Loucy (cell line): Measurements from ENCODE around the gene MOB3B.

Experiments
- H2AFZ ChIP-seq: fragments of 200-600 bp; sonication (generic); 2 replicates; pipeline ENCODE4 v1.6.0; 2016; ENCODE audit warnings: antibody characterized with exemption, mild to moderate bottlenecking, low read length, moderate library complexity
- H3F3A ChIP-seq: fragments of 200-600 bp; 2 replicates; pipeline ENCODE4 v1.6.0; 2016; ENCODE audit warnings: antibody characterized with exemption, low read depth, mild to moderate bottlenecking
- H3K27me3 ChIP-seq: fragments of 200-600 bp; sonication (generic); 2 replicates; pipeline ENCODE4 v1.6.1; 2014; ENCODE audit warnings: low read length, mild to moderate bottlenecking; ENCODE audit not compliant: insufficient read depth, poor library complexity, severe bottlenecking
- H3K36me3 ChIP-seq: fragments of 200-600 bp; sonication (generic); 2 replicates; pipeline ENCODE4 v1.6.1; 2016; ENCODE audit warnings: low read length; ENCODE audit not compliant: insufficient read depth
- H3K4me1 ChIP-seq: fragments of 200-600 bp; sonication (generic); 2 replicates; pipeline ENCODE4 v1.5.1; 2014; ENCODE audit warnings: low read length, mild to moderate bottlenecking; ENCODE audit not compliant: insufficient read depth, poor library complexity, severe bottlenecking
- H3K4me2 ChIP-seq: fragments of 200-600 bp; sonication (generic); 2 replicates; pipeline ENCODE4 v1.6.0; 2014; ENCODE audit warnings: antibody characterized with exemption, low read length, low read depth, mild to moderate bottlenecking; ENCODE audit not compliant: poor library complexity, severe bottlenecking
- H3K4me3 ChIP-seq: fragments of 200-600 bp; sonication (generic); 2 replicates; pipeline ENCODE4 v1.5.1; 2014; ENCODE audit warnings: low read length, mild to moderate bottlenecking, mixed read lengths; ENCODE audit not compliant: poor library complexity, severe bottlenecking
- H3K79me2 ChIP-seq: fragments of 200-600 bp; sonication (generic); 2 replicates; pipeline ENCODE4 v1.6.1; 2014; ENCODE audit warnings: low read length; ENCODE audit not compliant: insufficient read depth
- H3K9ac ChIP-seq: fragments of 200-600 bp; sonication (generic); 2 replicates; pipeline ENCODE4 v1.6.0; 2014; ENCODE audit warnings: mild to moderate bottlenecking, low read depth, low read length, moderate library complexity; ENCODE audit not compliant: poor library complexity, severe bottlenecking
- H3K9me2 ChIP-seq: fragments of 200-600 bp; sonication (generic); replicated peaks from 2 replicates; pipeline ENCODE4 v1.6.1; 2016; ENCODE audit warnings: low read depth, low read length, mixed read lengths
- H3K9me3 ChIP-seq: fragments of 200-600 bp; sonication (generic); 2 replicates; pipeline ENCODE4 v1.6.1; 2014; ENCODE audit warnings: mild to moderate bottlenecking, antibody characterized with exemption, low read length, low read depth; ENCODE audit not compliant: insufficient read depth
- H4K20me1 ChIP-seq: fragments of 200-600 bp; sonication (generic); 2 replicates; pipeline ENCODE4 v1.6.0; 2014; ENCODE audit warnings: antibody characterized with exemption, low read length, mild to moderate bottlenecking; ENCODE audit not compliant: insufficient read depth, poor library complexity, severe bottlenecking
- CTCF ChIP-seq: fragments of 200-600 bp; sonication (generic); conservative IDR thresholded peaks from 2 replicates; pipeline ENCODE4 v1.5.1; 2014; ENCODE audit warnings: mild to moderate bottlenecking, antibody characterized with exemption, low read length
- EZH2phosphoT487 ChIP-seq: fragments of 200-600 bp; IDR thresholded peaks from 2 replicates; pipeline ENCODE4 v1.6.1; 2018; ENCODE audit warnings: antibody characterized with exemption, mild to moderate bottlenecking, moderate library complexity, borderline replicate concordance

MOB3B gene

GRCh38 chr9:27348785-27349697 is 180.6 kb downstream of the MOB3B start:
- no peak overlapping the region for H3K9ac ChIP-seq
- H4K20me1 ChIP-seq, result no peaks in the 10 kb centered on the region
- TF ChIP-seq CTCF (no peak), EZH2phosphoT487 (no peak)
- no peaks in the 10 kb centered on the region for H3F3A ChIP-seq
- H3K27me3 ChIP-seq, result no peaks in the 10 kb centered on the region
- H3K4me2 ChIP-seq, result no peak overlapping the region
- H3K9me3 ChIP-seq, result no peaks in the 10 kb centered on the region
- H2AFZ ChIP-seq, result no peak overlapping the region
- H3K79me2 ChIP-seq, result no peaks in the 10 kb centered on the region
- H3K9me2 ChIP-seq, result no peaks in the 10 kb centered on the region
- peaks cover 12% of the 10 kb centered on the region for H3K4me1 ChIP-seq
- no peak overlapping the region for H3K4me3 ChIP-seq
- H3K36me3 ChIP-seq, result no peaks in the 10 kb centered on the region

- no peaks in the 10 kb centered on the region for H4K20me1 ChIP-seq
- H3K9me2 ChIP-seq, result no peaks in the 10 kb centered on the region
- H3K4me2 ChIP-seq, result no peak overlapping the region
- no peaks in the 10 kb centered on the region for H3K27me3 ChIP-seq
- no peaks in the 10 kb centered on the region for H3K36me3 ChIP-seq
- H3F3A ChIP-seq, result no peaks in the 10 kb centered on the region
- no peak overlapping the region for H3K9ac ChIP-seq
- no peak overlapping the region for H2AFZ ChIP-seq
- no peaks in the 10 kb centered on the region for H3K9me3 ChIP-seq
- TF ChIP-seq EZH2phosphoT487 (no peak), CTCF (no peak)
- peaks cover 11% of the 10 kb centered on the region for H3K4me1 ChIP-seq
- no peak overlapping the region for H3K4me3 ChIP-seq
- no peaks in the 10 kb centered on the region for H3K79me2 ChIP-seq
Measured at GRCh38 chr9:27347889-27348288, 181.7 kb downstream of the MOB3B start.

GRCh38 chr9:27344776-27345175 is 184.8 kb downstream of the MOB3B start:
- Histone ChIP-seq H3F3A (no peaks in the 10 kb centered on the region), H3K9me2 (no peaks in the 10 kb centered on the region), H3K4me3 (no peak overlapping the region), H3K4me1 (peaks cover 4% of the 10 kb centered on the region), H4K20me1 (no peaks in the 10 kb centered on the region), H3K9ac (no peak overlapping the region), H3K4me2 (no peak overlapping the region), H2AFZ (no peak overlapping the region), H3K9me3 (no peaks in the 10 kb centered on the region), H3K27me3 (no peaks in the 10 kb centered on the region), H3K36me3 (no peaks in the 10 kb centered on the region), H3K79me2 (no peaks in the 10 kb centered on the region)
- TF ChIP-seq EZH2phosphoT487 (no peak), CTCF (no peak)
